ENCODE results near the gene TMPRSS9. TPM values are rescaled to one million over a fixed set of nuclear protein-coding genes. Genes with fewer than 3 reads are reported as not detected.

TMPRSS9 gene
- polyA plus RNA-seq, 5 donors: 0.24 to 0.91 (median 0.52) TPM

GRCh38 chr19:2432131-2432848 lies 72.2 kb downstream of the TMPRSS9 start:
- no peak for DNase-seq

DNA sequence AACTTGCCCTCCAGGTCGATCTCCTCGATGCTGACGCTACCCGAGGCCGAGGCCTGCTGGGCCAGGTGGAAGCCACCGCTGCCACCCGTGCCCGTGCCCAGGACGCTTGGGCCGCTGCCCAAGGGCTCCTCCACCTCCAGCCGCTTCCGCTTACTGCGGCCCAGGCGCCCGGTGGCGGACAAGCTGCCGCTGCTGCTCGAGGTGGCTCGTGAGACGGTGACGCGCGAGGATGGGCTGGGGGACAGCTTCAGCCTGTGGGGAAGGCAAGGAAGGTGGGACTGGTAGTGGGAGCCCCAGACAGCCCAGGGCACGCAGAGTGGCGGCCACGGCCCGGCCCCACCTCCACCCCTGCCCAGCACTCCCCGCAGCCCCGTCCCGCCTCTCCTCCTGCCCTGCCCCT lies 73.8 kb downstream of the TMPRSS9 start:
- DNase-seq: no peak

- DNase-seq: no peak
Observed at GRCh38 chr19:2434267-2434666, 74.2 kb downstream of the TMPRSS9 start.

DNA sequence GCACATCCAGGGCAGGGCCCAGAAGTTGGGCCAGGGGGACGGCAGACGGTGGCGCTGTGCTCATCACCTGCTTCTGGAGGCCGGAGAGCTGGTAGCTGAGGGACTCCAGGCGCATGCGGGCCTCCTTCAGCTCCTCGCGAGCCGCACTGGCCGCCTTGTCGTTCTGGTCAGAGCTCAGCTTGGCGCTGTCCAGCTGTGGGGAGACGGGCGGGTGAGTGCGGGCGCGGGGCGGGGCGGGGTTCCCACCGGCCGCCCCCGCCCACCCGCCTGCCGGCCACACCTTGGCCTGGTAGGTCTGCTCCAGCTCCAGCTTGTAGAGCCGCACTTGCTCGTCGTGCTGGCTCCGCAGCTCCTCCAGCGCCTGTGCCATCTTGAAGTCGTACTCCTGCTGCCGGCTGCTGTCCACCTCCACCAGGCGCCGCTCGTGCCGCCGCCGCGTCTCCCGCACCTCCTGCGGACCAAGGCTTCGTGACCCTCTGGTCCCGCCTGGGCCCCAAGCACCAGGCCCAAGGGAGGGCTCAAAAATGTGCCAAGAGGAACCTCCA lies 74.7 kb downstream of the TMPRSS9 start:
- no peak for DNase-seq

GRCh38 chr19:2436384-2436783 lies 76.3 kb downstream of the TMPRSS9 start:
- DNase-seq: no peak

DNA sequence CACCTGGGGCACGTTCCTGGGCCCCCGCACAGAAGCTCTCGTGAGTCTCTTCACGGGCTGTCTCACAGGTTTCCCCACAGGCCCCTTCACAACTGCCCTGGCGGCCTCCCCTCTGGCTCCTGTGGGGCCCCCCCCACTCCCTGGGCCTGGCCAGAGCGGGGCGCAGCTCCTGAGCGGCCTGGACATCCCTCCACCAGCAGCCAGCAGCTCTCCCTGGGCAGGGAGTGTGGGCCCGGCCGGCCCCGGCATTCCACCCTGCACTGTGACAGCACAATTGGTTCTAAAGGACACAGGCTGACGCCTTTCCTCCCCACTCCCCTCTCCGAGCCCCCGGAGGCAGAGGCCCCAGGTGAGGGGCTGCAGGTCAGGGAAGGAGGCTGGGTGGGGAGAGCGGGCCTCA lies 76.9 kb downstream of the TMPRSS9 start:
- no peak for DNase-seq

- no peak for DNase-seq
Observed at GRCh38 chr19:2438178-2438577, 78.1 kb downstream of the TMPRSS9 start.

DNA sequence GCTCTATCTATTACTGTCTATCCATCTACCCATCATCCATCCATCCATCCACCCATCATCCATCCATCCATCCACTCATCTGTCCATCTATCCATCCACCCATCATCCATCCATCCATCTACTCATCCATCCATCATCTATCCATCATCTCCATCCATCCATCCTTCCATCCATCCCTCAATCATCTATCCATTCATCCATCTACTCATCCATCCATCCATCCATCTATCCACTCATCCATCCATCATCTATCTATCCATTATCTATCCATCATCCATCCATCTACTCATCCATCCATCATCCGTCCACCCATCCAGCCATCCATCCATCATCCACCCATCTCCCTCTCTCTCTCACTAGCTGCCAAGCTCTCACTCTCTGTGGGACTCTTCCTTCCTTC lies 80.5 kb downstream of the TMPRSS9 start:
- DNase-seq: no peak

DNA sequence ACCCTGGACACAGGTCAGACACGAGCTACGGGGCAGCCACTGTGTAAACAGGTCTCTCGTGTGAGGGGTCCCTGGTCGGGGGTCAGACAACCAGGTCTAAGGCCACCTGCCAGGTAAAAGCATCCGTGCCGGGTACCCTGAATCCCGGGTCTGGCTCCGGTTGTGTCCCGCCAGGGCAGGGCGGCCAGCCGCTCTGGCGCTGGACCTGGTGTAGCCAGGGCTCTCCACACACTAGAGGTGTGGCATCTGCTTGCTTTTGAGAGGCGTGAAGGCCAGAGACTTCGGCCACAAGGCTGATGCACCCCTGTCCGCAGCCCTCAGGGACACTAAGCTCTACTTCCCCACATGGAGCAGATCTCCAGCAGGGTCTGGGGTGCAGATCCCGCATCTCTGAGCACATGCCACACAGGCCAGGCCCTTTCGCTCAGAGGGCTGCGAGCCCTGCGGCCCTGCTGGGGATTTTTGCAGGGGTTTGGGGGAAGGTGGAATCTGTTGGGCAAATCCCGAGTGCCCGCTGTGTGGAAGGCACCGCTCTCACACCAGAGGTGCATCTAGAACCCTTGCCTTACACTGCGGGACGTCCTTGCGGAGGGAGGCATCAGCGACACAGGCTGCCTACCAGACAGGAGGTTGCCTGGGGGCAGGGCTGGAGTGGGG lies 81.2 kb downstream of the TMPRSS9 start:
- DNase-seq: no peak

DNA sequence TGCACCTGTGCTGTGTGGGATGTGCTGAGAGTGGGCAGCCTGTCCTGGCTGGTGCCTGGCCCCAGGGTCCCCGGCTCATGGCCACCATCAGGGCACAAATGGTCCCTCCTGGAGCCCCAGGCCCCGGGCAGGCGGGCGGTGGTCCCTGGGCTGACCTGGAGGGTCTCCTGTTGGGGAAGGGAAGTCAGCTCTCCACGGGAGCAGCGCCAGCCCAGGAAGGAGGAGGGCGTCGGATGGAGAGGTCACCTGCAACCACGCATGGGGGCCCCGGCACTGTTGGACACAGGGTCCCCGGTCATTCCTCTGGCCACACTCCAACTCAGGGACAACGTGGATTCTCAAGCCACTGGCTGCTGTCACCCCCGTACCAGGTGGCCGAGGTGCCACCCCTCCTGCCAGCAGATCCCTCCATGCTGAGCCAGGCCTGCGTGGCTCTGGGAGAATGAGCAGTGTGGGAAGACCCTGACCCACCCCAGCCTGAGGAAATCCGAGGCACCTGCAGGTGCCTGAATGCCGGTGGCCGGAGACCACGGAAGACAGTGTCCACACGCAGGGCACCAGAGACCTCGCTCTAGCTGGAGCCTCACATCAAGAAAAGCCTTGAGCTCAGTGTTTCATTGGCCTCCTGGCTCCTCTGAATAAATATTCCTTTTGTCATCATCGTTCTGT lies 83.2 kb downstream of the TMPRSS9 start:
- DNase-seq: no peak

DNA sequence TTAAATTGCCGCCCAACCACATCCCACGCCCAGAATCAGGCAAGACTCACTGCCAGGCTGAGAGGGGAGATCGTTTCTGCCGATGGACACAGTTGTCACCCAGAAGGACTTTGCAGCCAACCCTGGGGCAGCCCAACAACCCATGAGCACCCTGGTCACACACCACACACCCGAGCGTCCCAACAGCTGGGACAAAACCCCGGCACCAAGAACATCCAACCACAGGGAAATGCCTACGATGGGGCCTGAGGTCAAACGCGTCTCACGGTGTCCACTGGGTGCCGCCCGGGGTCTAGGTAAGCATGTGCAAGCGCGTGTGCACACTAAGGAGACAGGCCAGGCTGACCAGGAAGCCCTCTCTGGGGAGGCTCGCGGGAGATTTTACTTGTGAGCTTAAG lies 83.7 kb downstream of the TMPRSS9 start:
- DNase-seq: no peak

GRCh38 chr19:2444251-2445002 lies 84.4 kb downstream of the TMPRSS9 start:
- DNase-seq: no peak

GRCh38 chr19:2446381-2446780 lies 86.3 kb downstream of the TMPRSS9 start:
- no peak for DNase-seq

DNA sequence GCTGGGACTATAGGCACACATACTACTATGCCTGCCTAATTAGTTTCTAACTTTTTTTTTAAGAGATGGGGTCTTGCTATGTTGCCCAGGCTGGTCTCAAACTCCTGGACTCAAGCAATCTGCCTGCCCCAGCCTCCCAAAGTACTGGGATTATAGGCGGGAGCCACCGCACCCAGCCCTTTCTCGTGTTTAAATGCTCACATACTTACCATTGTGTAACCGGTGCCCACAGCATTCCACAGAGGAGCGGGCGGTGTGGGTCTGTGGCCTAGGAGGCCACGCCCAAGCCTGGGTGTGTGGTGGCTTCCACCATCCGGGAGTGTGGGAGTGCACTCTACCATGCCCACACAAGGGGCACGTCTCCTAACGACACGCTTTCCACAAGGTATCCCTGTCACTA lies 89.0 kb downstream of the TMPRSS9 start:
- no peak for DNase-seq

DNA sequence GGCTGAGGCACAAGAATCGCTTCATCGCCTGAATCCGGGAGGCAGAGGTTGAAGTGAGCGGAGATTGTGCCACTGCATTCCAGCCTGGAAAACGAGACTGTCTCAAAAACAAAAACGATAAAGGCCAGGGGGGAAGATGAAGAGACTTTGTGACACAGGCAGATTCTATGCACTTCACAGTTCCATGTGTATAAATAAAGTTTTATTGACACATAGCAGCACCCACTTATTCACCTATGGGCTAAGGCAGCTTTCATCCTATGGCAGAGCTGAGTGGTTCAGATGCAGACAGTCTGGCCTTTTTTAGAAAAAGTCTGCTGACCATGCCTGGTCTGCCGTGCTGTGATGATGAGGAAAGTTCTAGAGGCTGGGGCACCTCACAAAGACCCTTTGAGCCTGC lies 91.1 kb downstream of the TMPRSS9 start:
- no peak for DNase-seq

GRCh38 chr19:2451741-2452140 lies 91.7 kb downstream of the TMPRSS9 start:
- no peak for DNase-seq

- no peak for DNase-seq
Observed at GRCh38 chr19:2453431-2454025, 93.5 kb downstream of the TMPRSS9 start.

DNA sequence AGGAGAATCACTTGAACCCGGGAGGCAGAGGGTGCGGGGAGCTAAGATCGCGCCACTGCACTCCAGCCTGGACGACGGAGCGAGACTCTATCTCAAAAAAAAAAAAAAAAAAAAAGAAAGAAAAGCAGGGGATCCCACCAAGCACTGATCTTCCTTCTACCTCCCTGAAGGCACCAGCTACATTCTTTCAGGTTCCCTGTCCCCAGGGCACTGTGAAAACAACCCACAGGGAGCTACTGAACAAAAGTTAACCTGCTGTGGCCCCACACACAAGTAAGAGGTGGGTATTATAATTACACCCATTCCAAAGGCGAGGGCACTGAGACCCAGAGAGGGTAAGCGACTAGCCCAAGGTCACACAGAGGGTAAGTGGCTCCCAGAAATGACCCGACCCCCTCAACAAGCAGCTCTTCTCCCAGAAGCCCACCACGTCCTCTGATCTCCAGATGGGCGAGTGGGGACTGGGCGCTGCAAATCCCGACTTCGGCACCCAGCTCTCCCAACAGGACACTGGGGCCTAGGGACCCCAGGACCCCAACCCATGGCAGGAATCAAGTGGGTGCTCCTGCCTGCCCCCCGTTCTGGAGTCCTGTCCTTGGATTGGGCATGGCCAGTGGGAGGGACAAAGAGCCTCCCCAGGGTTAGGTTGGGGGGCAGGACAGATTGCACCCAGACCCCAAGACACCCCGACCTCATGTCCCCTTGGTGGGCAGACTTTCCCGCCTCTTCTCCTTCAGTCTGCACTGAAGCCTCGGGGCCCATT lies 94.3 kb downstream of the TMPRSS9 start:
- DNase-seq: no peak

DNA sequence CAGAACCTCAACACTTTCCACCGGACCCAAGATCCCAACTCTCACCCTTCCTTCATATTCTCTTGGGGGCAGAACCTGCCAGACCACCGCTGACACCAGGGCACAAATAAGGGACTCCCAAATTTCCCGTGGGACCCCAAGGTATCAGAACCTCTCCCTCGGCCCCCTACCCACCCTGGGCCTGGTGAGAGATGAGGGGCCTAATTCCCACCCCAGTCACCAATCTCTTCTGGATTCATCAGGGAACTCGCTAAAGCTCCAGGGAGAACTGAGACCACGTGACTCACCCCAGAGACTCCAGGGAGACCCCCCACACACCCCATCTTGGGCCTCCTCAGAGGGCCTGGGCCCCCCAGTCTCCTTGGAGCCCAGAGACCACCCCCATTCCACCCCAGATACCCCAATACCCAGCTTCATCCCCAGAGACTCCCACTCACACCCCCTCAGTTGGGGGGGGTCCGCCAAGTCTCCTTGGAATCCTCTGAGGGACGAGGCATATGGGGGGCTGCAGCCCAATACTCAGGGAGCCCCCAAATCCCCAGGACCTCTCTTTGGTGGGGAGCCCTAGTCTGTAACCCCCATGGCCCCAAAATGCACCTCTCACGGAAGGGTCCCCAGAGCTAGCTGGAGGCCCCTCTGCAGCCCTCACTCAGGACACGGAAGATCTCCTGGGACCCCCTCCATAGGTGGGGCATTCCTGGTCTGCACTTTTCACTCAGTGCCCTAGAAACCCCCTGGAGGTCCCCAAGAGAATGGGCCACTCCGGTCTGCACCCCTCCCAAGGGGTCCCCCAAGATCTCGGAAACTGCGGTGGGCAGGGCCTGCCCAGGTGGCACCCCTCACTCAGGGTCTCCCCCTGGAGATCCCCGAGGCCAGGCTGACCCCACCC lies 95.1 kb downstream of the TMPRSS9 start:
- DNase-seq: no peak
